WTC11 (cell line): ENCODE measurements around the gene NOTUM. TPM values are rescaled to one million over a fixed set of nuclear protein-coding genes. Genes with fewer than 3 reads are reported as not detected.

Source experiments
- ATAC-seq: fragments of 200-7000 bp; cut with Tn5 transposase; 2 replicates; pipeline ENCODE4 v1.10.0; 2021; ENCODE audit warnings: mild to moderate bottlenecking, moderate library complexity
- CTCF ChIA-PET: fragments of 300-600 bp; sonication (Branson Sonifier 250); formaldehyde crosslinking; loops from one replicate; lab custom pipeline; 2021; ENCODE audit warnings: antibody characterized with exemption; lab: Charles Lee
- POLR2A ChIA-PET: fragments of 350-600 bp; sonication (Branson Sonifier 250); formaldehyde crosslinking; loops from one replicate; lab custom pipeline; 2021; ENCODE audit warnings: antibody characterized with exemption; lab: Charles Lee
- DNase-seq: peaks from one replicate; pipeline ENCODE4 v3.0.0; 2021; ENCODE audit warnings: low spot score
- H3K27ac Mint-ChIP-seq: 2 replicates; pipeline ENCODE4 v1.8.0; 2021; ENCODE audit warnings: mixed read lengths
- H3K27me3 Mint-ChIP-seq: 2 replicates; pipeline ENCODE4 v1.8.0; 2021; ENCODE audit warnings: low read depth, mild to moderate bottlenecking, moderate library complexity, mixed read lengths
- H3K36me3 Mint-ChIP-seq: 2 replicates; pipeline ENCODE4 v1.8.0; 2021; ENCODE audit warnings: mixed read lengths
- H3K4me1 Mint-ChIP-seq: 2 replicates; pipeline ENCODE4 v1.8.0; 2022; ENCODE audit warnings: mixed read lengths
- H3K4me3 Mint-ChIP-seq: 2 replicates; pipeline ENCODE4 v1.8.0; 2021; ENCODE audit warnings: mild to moderate bottlenecking, moderate library complexity, mixed read lengths
- H3K9me3 Mint-ChIP-seq: 2 replicates; pipeline ENCODE4 v1.8.0; 2021; ENCODE audit warnings: mixed read lengths
- AFF4 ChIP-seq: sonication (generic); formaldehyde crosslinking; IDR thresholded peaks from 2 replicates; pipeline ENCODE4 v1.8.1; 2023; ENCODE audit warnings: mild to moderate bottlenecking, missing genetic modification reagents, borderline replicate concordance
- AR ChIP-seq: fragments of 250-450 bp; sonication (Bioruptor Pico); IDR thresholded peaks from 2 replicates; pipeline ENCODE4 v1.9.0; 2021; ENCODE audit warnings: mild to moderate bottlenecking
- CDX4 ChIP-seq: fragments of 250-450 bp; sonication (Bioruptor Pico); IDR thresholded peaks from 2 replicates; pipeline ENCODE4 v1.9.0; 2021; ENCODE audit warnings: moderate library complexity, mild to moderate bottlenecking, inconsistent platforms, borderline replicate concordance
- CREM ChIP-seq: sonication (generic); formaldehyde crosslinking; IDR thresholded peaks from 2 replicates; pipeline ENCODE4 v1.8.1; 2022; ENCODE audit warnings: mild to moderate bottlenecking, missing genetic modification reagents, moderate library complexity
- ELF4 ChIP-seq: sonication (generic); formaldehyde crosslinking; IDR thresholded peaks from 2 replicates; pipeline ENCODE4 v1.8.1; 2022; ENCODE audit warnings: low read depth, mild to moderate bottlenecking, moderate library complexity, missing genetic modification reagents
- EMX1 ChIP-seq: fragments of 250-450 bp; sonication (Bioruptor Pico); IDR thresholded peaks from 2 replicates; pipeline ENCODE4 v1.8.0; 2021; ENCODE audit warnings: mild to moderate bottlenecking
- ERG ChIP-seq: fragments of 250-450 bp; sonication (Bioruptor Pico); IDR thresholded peaks from 2 replicates; pipeline ENCODE4 v1.8.0; 2021; ENCODE audit warnings: mild to moderate bottlenecking
- FOXP1 ChIP-seq: sonication (generic); formaldehyde crosslinking; IDR thresholded peaks from 2 replicates; pipeline ENCODE4 v1.8.0; 2022; ENCODE audit warnings: missing genetic modification reagents, mild to moderate bottlenecking, moderate library complexity, borderline replicate concordance
- HMGA2 ChIP-seq: fragments of 250-450 bp; sonication (Bioruptor Pico); IDR thresholded peaks from 2 replicates; pipeline ENCODE4 v1.4.0; 2021; ENCODE audit warnings: mild to moderate bottlenecking, moderate library complexity
- IRF2 ChIP-seq: sonication (generic); formaldehyde crosslinking; IDR thresholded peaks from 2 replicates; pipeline ENCODE4 v1.8.0; 2022; ENCODE audit warnings: low read depth, missing genetic modification reagents, borderline replicate concordance
- MLX ChIP-seq: sonication (generic); formaldehyde crosslinking; IDR thresholded peaks from 2 replicates; pipeline ENCODE4 v1.8.1; 2023; ENCODE audit warnings: mild to moderate bottlenecking, missing genetic modification reagents, moderate library complexity
- TEAD1 ChIP-seq: sonication (generic); formaldehyde crosslinking; IDR thresholded peaks from 2 replicates; pipeline ENCODE4 v1.8.0; 2022; ENCODE audit warnings: mild to moderate bottlenecking, missing genetic modification reagents
- ZNF121 ChIP-seq: sonication (generic); formaldehyde crosslinking; IDR thresholded peaks from 2 replicates; pipeline ENCODE4 v1.8.0; 2023; ENCODE audit warnings: missing genetic modification reagents
- ZNF232 ChIP-seq: sonication (generic); formaldehyde crosslinking; IDR thresholded peaks from 2 replicates; pipeline ENCODE4 v1.8.0; 2022; ENCODE audit warnings: mild to moderate bottlenecking, missing genetic modification reagents
- ZNF263 ChIP-seq: sonication (generic); formaldehyde crosslinking; IDR thresholded peaks from 2 replicates; pipeline ENCODE4 v1.8.1; 2022; ENCODE audit warnings: low read depth, mild to moderate bottlenecking, moderate library complexity, missing genetic modification reagents
- ZNF532 ChIP-seq: fragments of 250-450 bp; sonication (Bioruptor Pico); IDR thresholded peaks from 2 replicates; pipeline ENCODE4 v1.9.0; 2021; ENCODE audit warnings: mild to moderate bottlenecking, borderline replicate concordance
- total RNA-seq: library from RNA; stranded (reverse); gene quantifications from 3 replicates; pipeline ENCODE4 v1.2.3, GENCODE V29; 2021

Gene NOTUM
- total RNA-seq, 1 experiment from 2014 or later, result 1.7 TPM

- no peak for TF ChIP-seq ERG
- TF ChIP-seq AR, result no peak
- TF ChIP-seq IRF2, result no peak
- TF ChIP-seq ZNF263 (CRISPR knock-in tag), result no peak
- no peak for TF ChIP-seq MLX
- TF ChIP-seq AFF4 (CRISPR knock-in tag), result no peak
- no peak for TF ChIP-seq ELF4
These were observed 25.9 kb downstream of the NOTUM start (continued) for GRCh38 chr17:81934850-81935708.

- Mint-ChIP-seq H3K27me3 (peaks cover 5% of the 10 kb centered on the region), H3K4me1 (peaks cover 15% of the 10 kb centered on the region; the same call in 1 of the 2 replicates), H3K4me3 (no peak overlapping the region), H3K9me3 (no peaks in the 10 kb centered on the region), H3K27ac (no peak overlapping the region), H3K36me3 (peaks cover 10% of the 10 kb centered on the region; the same call in 1 of the 2 replicates)
- DNase-seq, result no peak
- POLR2A ChIA-PET, result interaction anchor here (0.8 to 1.5 kb wide), 3 partner anchors 11 to 143 kb away, joined by 3 to 9 read pairs (median 4); no protein-coding TSS in a partner anchor
- no peak for ATAC-seq
- CTCF ChIA-PET, result interaction anchor here (0.5 to 0.7 kb wide), 2 partner anchors 86 to 136 kb away, joined by 4 to 5 read pairs; no protein-coding TSS in a partner anchor
- TF ChIP-seq ZNF232 (CRISPR knock-in tag), result no peak
- no peak for TF ChIP-seq ZNF121 (CRISPR knock-in tag)
- TF ChIP-seq AFF4 (CRISPR knock-in tag), result no peak
- TF ChIP-seq TEAD1 (CRISPR knock-in tag), result no peak
- no peak for TF ChIP-seq EMX1
- no peak for TF ChIP-seq CDX4
- no peak for TF ChIP-seq HMGA2 (CRISPR knock-in tag)
- no peak for TF ChIP-seq ZNF532 (CRISPR knock-in tag)
- no peak for TF ChIP-seq FOXP1 (CRISPR knock-in tag)
- TF ChIP-seq CREM (CRISPR knock-in tag), result no peak
These were observed 26.8 kb downstream of the NOTUM start for GRCh38 chr17:81934098-81934757.
